HG02678 (cell line): ENCODE measurements around the gene ST14.
"Not testable (repeated sequence)": the region's sequence is repeated elsewhere in the genome, so short reads cannot be mapped to it uniquely, and the experiment has no call there.

Source experiments
- ATAC-seq: cut with Tn5 transposase; IDR thresholded peaks from one replicate; pipeline ENCODE4 v1.9.1; 2021; ENCODE audit warnings: mild to moderate bottlenecking, moderate library complexity; ENCODE audit not compliant: unreplicated experiment

Gene ST14

GRCh38 chr11:130218501-130219070 lies 59.0 kb downstream of the ST14 start:
- ATAC-seq: no peak

DNA sequence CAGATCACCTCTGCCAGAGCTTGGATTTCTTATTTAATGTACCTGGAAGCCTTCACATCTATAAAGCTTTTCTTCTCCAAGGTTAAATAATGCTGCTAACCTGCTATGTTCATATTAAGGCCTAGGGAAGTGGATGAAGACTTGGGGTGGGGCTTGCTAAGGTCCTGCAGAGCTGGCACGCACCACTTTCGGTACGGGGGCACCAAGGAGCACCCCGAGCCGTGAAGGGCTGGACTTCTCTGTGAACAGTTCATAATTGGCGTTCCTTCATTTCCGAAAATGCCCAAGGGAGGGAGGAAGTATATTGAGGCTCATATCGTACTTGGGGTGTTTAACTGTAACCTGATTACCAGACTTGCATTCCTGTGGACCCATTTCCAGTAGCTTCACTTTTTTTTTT lies 59.6 kb downstream of the ST14 start:
- no peak for ATAC-seq

DNA sequence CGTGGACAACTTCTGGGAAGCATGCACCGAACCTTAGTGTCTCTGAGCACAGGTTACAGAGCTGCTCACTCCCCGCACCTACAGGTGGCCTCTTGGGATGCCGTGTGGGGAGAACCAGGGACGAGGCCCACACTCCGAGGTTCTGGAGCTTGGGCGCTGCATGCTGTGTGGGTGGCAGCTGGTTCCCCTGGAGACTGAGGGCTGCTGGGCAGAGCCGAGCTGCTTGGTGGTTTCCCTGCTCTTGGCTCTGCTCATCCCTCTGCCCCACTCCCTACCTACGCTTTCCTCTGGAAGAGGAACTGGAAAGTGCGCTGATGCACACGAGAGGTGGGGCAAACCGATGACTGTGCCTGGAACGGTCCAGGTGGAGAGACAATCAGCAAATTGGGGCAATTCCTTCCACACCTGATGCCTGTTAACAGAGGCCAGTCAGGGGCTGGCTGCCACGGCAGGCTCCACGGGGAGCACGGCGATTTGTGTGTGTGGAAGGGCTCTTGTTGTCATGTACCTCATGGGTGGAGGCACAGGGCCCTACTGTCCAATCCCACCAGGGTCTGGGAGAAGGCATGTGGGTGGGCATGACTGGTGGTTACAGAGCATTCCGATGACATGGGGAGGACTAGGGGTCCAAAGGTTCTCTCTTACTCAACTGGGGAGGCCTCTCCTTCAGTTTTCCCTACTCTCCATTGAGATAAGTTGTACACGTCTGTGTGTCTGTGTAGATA lies 60.9 kb downstream of the ST14 start:
- ATAC-seq: no peak

- no peak for ATAC-seq
Measured at GRCh38 chr11:130223291-130223971, 63.8 kb downstream of the ST14 start.

- ATAC-seq: no peak
Measured at GRCh38 chr11:130227373-130227772, 67.8 kb downstream of the ST14 start.

DNA sequence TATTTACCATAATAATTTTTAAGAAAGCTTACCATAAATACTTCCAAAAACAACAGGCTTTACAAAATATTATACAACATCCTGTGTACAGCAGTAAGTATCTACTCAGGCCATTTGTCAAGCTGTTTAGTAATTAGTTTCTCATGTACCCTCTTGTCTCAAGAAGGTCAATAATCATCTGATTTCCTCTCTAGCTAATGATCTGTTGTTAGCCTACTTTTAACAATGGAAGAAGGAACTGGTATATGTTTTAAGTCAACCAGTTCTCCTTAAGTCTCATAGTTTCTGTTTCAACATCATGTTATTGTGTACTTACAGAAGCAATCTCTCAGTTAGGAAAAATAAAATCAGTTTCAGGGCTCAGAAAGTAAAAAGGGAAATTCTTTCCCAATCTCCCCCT lies 73.9 kb downstream of the ST14 start:
- not testable (repeated sequence) for ATAC-seq

DNA sequence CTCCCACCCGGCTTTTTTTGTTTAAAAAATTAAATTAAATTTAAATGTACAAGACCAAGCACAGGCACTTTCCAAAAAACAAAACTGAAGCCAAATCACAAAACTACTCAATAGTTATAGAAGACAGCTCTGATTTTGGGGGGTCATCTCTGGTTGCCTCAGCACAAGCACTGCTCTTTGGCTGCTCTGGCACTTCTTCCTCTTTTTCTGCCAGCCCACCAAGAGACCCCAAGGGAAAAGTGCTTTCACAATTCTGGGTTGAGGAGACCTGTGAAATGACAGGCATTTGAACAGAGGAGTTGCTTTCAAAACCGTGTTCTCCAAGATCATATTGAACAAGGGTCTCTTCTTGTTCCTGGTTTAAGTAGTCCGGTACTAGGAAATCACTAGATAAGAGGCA lies 74.3 kb downstream of the ST14 start:
- not testable (repeated sequence) for ATAC-seq

GRCh38 chr11:130234315-130234714 lies 74.7 kb downstream of the ST14 start:
- ATAC-seq: no peak

DNA sequence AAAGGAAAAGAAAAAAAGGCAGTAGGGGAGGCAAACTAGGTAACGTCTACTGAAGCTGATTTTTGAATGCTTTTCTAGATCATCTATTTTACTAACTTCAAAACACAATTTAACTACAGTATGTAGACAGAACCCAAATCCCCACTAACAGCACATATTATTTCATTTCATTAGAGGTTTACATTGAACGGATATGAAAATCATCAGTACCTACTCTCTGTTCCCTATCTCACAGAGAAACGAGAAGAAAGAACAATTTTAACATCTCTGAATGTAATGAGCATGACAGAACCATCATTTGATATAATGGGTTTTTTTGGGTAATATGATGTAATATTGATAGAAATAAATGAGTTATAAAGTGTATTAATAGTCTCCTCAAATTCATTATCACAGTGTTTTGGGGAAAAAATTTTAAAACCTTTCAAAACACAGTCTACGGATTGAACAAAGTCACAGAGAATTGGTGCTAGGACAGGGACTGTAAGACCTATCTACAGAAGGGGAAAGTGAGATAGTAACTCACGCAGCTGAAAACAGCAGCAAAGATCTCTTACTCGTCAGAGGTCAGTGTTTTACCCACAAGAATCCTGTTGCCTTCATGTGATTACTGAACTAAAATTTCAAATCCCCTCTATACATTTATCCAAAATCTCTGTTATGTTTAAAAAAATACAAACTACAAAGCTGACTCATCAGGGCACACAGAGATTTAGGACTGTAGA lies 77.9 kb downstream of the ST14 start:
- ATAC-seq: no peak

DNA sequence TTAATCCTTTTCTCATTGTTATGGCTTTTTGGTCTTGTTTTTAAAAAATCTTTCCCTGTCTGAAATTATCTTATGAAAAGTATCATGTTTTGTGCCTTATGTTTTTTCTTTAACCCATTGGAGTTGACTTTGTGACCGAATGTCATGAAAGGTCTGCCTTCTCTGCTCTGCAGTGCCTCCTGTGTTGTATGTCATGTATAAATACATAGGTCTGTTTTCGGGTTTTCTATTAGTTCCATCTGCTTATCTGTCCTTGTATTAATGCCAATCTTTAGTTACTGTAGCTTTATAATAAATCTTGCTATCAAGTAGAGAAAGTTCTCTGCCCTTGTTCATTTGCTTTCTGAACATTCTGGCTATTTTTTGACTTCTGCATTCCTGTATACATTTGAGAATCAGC lies 82.1 kb downstream of the ST14 start:
- ATAC-seq: no peak

DNA sequence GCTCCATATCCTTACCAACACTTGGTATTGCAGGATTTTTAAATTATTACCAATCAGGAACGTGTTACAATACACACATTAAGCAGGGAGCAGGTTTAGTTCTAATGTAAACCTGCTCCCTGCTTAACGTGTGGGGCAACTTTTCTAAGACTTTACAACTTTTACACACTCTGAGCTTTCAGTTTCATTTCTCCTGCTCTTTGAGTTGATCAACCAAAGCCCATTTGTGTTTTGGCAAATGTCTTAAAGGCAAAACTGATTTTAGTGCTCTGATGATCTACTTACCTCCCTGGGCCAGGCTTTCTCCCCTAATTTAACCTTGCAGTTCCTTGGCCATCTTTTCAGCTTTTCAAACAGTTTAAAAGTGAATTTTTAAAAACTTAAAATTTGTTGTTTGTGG lies 84.2 kb downstream of the ST14 start:
- peak; percentile 91 for ATAC-seq

- no peak for ATAC-seq
Measured at GRCh38 chr11:130244848-130245247, 85.3 kb downstream of the ST14 start.

DNA sequence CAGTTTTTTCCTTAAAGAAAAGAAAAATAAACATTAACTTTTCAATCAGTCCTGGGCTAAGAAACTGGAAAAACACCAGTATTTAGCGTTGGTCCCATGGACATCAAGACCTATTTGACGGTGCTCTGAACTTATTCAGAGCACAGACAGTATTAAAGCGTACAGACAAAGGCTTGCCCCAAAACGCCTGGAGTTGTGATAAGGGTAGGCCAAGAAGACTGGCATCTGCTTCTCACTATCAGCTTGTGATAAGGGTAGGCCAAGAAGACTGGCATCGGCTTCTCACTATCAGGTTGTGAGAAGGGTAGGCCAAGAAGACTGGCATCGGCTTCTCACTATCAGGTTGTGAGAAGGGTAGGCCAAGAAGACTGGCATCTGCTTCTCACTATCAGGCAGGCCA lies 85.8 kb downstream of the ST14 start:
- not testable (repeated sequence) for ATAC-seq

DNA sequence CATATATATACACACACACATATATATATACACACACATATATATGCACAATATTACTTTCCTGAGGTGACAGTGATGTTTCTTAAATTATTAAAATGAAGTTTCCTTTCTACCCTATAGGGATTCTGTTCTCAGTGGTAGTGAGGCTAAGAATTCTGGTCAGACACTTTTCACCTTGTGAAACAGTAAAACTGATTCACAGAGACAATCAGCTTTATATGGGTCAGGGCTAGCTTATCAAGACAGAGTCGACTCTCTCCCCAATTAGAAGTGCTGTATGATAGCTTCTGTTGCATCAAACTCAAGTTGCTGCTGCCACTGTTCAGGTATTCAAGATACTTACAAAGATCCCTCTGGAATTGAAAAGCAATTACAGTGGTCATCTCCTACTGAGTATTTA lies 86.7 kb downstream of the ST14 start:
- no peak for ATAC-seq

DNA sequence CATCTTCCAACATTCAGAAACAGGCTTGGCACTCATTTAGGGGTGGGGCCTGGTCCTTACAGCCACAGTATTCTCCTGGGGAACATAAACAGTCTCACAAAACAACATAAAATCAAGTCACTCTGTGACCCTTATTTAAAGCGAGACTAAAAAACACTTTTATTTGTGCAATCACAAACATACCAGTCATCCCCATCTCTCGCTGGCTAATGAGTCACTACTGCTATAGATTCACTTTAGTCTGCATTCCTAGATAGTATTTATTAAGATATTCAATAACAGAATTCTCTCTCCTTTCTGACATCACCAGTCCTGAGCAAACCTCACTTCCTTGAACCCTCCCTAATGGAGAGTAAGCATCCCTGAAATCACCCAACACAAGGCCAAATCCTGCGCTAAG lies 87.2 kb downstream of the ST14 start:
- ATAC-seq: no peak

GRCh38 chr11:130247319-130247718 lies 87.7 kb downstream of the ST14 start:
- ATAC-seq: no peak

DNA sequence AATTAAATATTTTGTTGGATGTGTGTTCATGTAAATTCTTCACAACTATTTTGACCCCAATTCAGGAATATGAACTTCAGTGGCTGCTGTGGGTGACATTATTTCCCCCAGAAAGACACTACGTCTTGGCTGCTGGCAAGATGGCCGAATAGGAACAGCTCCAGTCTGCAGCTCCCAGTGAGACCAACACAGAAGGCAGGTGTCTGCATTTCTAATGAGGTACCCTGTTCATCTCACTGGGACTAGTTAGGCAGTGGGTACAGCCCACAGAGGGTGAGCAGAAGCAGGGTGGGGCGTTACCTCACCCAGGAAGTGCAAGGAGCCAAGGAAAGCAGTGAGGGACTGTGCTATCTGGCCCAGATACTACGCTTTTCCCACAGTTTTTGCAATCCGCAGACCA lies 89.8 kb downstream of the ST14 start:
- no peak for ATAC-seq

DNA sequence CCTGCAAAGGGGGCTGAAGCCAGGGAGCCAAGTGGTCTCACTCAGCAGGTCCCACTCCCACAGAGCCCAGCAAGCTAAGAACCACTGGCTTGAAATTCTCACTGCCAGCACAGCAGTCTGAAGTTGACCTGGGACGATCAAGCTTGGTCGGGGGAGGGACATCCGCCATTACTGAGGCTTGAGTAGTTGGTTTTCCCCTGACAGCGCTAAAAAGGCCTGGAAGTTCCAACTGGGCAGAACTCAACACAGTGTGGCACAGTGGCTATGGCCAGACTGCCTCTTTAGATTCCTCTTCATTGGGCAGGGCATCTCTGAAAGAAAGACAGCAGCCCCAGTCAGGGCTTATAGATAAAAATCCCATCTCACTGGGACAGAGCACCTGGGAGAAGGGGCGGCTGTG lies 90.3 kb downstream of the ST14 start:
- not testable (repeated sequence) for ATAC-seq

DNA sequence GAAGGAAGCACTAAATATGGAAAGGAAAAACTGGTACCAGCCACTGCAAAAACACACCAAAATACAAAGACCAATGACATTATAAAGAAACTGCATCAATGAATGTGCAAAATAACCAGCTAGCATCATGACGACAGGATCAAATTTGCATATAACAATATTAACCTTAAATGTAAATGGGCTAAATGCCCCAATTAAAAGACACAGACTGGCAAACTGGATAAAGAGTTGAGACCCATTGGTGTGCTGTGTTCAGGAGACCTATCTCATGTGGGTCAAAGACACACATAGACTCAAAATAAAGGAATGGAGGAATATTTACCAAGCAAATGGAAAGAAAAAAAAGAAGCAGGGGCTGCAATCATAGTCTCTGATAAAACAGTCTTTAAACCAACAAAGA lies 92.2 kb downstream of the ST14 start:
- ATAC-seq: not testable (repeated sequence)
